OCI-LY3 (cell line): Measurements from ENCODE around the gene BAIAP2L1.

Experiments
- H2AFZ ChIP-seq: fragments of 200-600, 300-600 bp; shearing (Covaris generic); 2 replicates; pipeline ENCODE4 v1.6.0; 2014; ENCODE audit warnings: antibody characterized with exemption, low read depth, low read length
- H3K27ac ChIP-seq: fragments of 200-600, 300-600 bp; sonication (generic); 2 replicates; pipeline ENCODE4 v1.5.1; 2014; ENCODE audit warnings: mild to moderate bottlenecking, low read length, moderate library complexity, mixed read lengths
- H3K27me3 ChIP-seq: fragments of 200-600, 300-600 bp; sonication (generic); 2 replicates; pipeline ENCODE4 v1.6.1; 2014; ENCODE audit warnings: low read depth, low read length, mixed read lengths
- H3K36me3 ChIP-seq: fragments of 200-600, 300-600 bp; sonication (generic); replicated peaks from 2 replicates; pipeline ENCODE3; 2014; ENCODE audit warnings: low read depth, low read length, mixed read lengths
- H3K4me1 ChIP-seq: fragments of 300-600, 200-600 bp; sonication (generic); 2 replicates; pipeline ENCODE4 v1.6.1; 2014; ENCODE audit warnings: low read length, mixed read lengths
- H3K4me2 ChIP-seq: fragments of 200-600, 300-600 bp; sonication (generic); 2 replicates; pipeline ENCODE4 v1.6.1; 2014; ENCODE audit warnings: low read length, mixed read lengths
- H3K4me3 ChIP-seq: fragments of 300-600, 200-600 bp; sonication (generic); 2 replicates; pipeline ENCODE4 v1.5.1; 2014; ENCODE audit warnings: antibody characterized with exemption, mild to moderate bottlenecking, low read length, moderate library complexity
- H3K79me2 ChIP-seq: fragments of 300-600, 200-600 bp; shearing (Covaris generic); 2 replicates; pipeline ENCODE4 v1.6.1; 2014; ENCODE audit warnings: mild to moderate bottlenecking, low read length, mixed read lengths
- H3K9ac ChIP-seq: fragments of 300-600, 200-600 bp; shearing (Covaris generic); 2 replicates; pipeline ENCODE4 v1.6.0; 2014; ENCODE audit warnings: mild to moderate bottlenecking, low read length, moderate library complexity
- H3K9me3 ChIP-seq: fragments of 200-600, 300-600 bp; shearing (Covaris generic); 2 replicates; pipeline ENCODE4 v1.6.1; 2014; ENCODE audit warnings: low read length, mixed read lengths; ENCODE audit not compliant: insufficient read depth
- H4K20me1 ChIP-seq: fragments of 200-600, 300-600 bp; sonication (generic); 2 replicates; pipeline ENCODE4 v1.6.1; 2016; ENCODE audit warnings: low read length, mixed read lengths; ENCODE audit not compliant: insufficient read depth
- CTCF ChIP-seq: fragments of 200-600, 300-600 bp; sonication (generic); IDR thresholded peaks from 2 replicates; pipeline ENCODE4 v1.5.1; 2014; ENCODE audit warnings: antibody characterized with exemption, low read length, low read depth
- EZH2phosphoT487 ChIP-seq: fragments of 200-600 bp; shearing (Covaris generic); IDR thresholded peaks from 2 replicates; pipeline ENCODE4 v1.6.1; 2018; ENCODE audit warnings: antibody characterized with exemption, mixed run types, low read depth

The BAIAP2L1 gene

GRCh38 chr7:98257701-98258100 is 143.2 kb downstream of the BAIAP2L1 start:
- H3K4me3 ChIP-seq: no peak overlapping the region
- H3K4me1 ChIP-seq: peaks cover 2% of the 10 kb centered on the region
- H3K36me3 ChIP-seq: peaks cover 7% of the 10 kb centered on the region
- TF ChIP-seq EZH2phosphoT487: no peak
- no peak for TF ChIP-seq CTCF
- H3K4me2 ChIP-seq: no peak overlapping the region
- no peak overlapping the region for H3K9ac ChIP-seq
- H3K79me2 ChIP-seq: peaks cover 2% of the 10 kb centered on the region
- H3K27ac ChIP-seq: no peak overlapping the region
- H3K9me3 ChIP-seq: no peaks in the 10 kb centered on the region
- H2AFZ ChIP-seq: no peak overlapping the region
- H4K20me1 ChIP-seq: no peaks in the 10 kb centered on the region
- H3K27me3 ChIP-seq: no peaks in the 10 kb centered on the region

GRCh38 chr7:98256431-98256830 is 144.5 kb downstream of the BAIAP2L1 start:
- TF ChIP-seq EZH2phosphoT487: no peak
- no peak for TF ChIP-seq CTCF
- Histone ChIP-seq H3K79me2 (peaks cover 7% of the 10 kb centered on the region), H3K9me3 (no peaks in the 10 kb centered on the region), H3K4me2 (no peak overlapping the region), H3K4me1 (peaks cover 4% of the 10 kb centered on the region), H4K20me1 (no peaks in the 10 kb centered on the region), H3K36me3 (peaks cover 4% of the 10 kb centered on the region), H3K9ac (no peak overlapping the region), H2AFZ (no peak overlapping the region), H3K4me3 (no peak overlapping the region), H3K27ac (no peak overlapping the region), H3K27me3 (no peaks in the 10 kb centered on the region)

DNA sequence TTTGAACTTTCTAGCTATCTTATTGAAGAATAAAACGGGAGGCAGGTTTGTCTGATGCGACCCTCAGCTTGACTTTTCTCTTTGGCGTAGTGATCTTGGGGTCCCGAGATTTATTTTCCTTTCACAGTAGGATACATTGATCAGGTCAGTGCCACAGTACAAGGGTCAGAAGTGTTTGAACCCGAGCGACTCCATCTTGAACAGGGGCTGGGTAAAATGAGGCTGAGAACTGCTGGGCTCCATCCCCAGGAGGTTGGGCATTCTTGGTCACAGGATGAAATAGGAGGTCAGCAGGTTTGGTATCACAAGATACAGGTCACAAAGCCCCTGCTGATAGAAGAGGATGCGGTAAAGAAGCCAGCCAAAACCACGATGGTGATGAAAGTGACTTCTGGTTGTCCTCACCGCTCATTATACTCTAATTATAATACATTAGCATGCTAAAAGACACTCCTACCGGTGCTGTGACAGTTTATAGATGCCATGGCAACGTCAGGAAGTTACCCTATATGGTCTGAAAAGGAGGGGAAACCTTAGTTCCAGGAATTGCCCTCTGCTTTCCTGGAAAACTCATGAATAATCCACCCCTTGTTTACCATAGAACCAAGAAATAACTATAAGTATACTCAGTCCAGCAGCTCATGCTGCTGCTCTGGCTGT is 145.8 kb downstream of the BAIAP2L1 start:
- H3K9ac ChIP-seq: no peak overlapping the region
- no peaks in the 10 kb centered on the region for H3K36me3 ChIP-seq
- H3K27me3 ChIP-seq: no peaks in the 10 kb centered on the region
- H3K4me3 ChIP-seq: no peak overlapping the region
- H3K79me2 ChIP-seq: peaks cover 7% of the 10 kb centered on the region
- peaks cover 13% of the 10 kb centered on the region for H3K4me1 ChIP-seq
- no peak overlapping the region for H3K4me2 ChIP-seq
- no peak overlapping the region for H2AFZ ChIP-seq
- TF ChIP-seq EZH2phosphoT487: no peak
- no peak for TF ChIP-seq CTCF
- no peaks in the 10 kb centered on the region for H3K9me3 ChIP-seq
- no peaks in the 10 kb centered on the region for H4K20me1 ChIP-seq
- H3K27ac ChIP-seq: no peak overlapping the region

DNA sequence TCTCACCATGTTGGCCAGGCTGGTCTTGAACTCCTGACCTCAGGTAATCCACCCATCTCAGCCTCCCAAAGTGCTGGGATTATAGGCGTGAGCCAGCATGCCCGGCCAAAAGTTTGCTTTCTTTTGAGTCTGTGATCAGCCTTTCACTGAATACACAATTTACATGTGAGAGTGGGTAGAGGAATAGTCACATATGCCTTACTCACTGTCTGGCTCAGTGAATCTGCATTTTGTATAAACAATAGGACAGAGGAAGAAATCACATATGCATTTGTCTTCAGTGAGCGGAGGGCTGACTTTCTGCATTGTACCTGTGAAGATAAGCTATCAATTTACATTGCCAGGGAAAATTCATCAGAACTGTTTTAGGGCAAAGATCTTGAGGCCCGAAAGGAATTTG is 146.4 kb downstream of the BAIAP2L1 start:
- no peak for TF ChIP-seq CTCF
- TF ChIP-seq EZH2phosphoT487: no peak

More for the DNA sequence above, 146.4 kb downstream of the BAIAP2L1 start:
- no peak overlapping the region for H3K9ac ChIP-seq
- H3K4me3 ChIP-seq: no peak overlapping the region
- peaks cover 13% of the 10 kb centered on the region for H3K4me1 ChIP-seq
- H3K4me2 ChIP-seq: no peak overlapping the region
- H4K20me1 ChIP-seq: no peaks in the 10 kb centered on the region
- no peak overlapping the region for H2AFZ ChIP-seq
- H3K9me3 ChIP-seq: no peaks in the 10 kb centered on the region
- no peaks in the 10 kb centered on the region for H3K27me3 ChIP-seq
- no peaks in the 10 kb centered on the region for H3K36me3 ChIP-seq
- H3K27ac ChIP-seq: no peak overlapping the region
- peaks cover 7% of the 10 kb centered on the region for H3K79me2 ChIP-seq
